ENCODE measurements around the gene TNS1.

TNS1 gene

GRCh38 chr2:217870528-217871011, 132.2 kb downstream of the TNS1 start:
- DNase-seq: no peak

DNA sequence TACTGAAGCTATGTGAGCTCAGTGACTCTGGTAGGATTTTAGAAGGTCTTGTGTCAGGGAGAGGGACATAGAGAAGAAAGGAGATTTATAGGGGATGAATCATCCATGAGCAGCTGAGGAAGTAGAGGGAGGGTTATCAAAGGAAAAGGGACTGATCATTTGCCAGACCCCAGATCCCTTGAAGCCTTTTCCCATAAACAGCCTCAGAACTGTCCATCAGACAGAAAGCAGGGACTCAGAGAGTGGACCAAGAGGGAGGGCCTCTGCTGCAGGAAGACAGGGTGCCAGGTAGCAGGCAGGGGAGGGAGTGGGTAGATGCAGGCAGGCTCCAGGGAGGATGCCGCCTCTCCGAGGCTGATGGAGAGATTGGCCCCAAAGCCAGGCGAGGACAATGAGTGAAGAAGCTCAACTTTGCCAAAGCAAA, 133.9 kb downstream of the TNS1 start:
- no peak for DNase-seq

DNA sequence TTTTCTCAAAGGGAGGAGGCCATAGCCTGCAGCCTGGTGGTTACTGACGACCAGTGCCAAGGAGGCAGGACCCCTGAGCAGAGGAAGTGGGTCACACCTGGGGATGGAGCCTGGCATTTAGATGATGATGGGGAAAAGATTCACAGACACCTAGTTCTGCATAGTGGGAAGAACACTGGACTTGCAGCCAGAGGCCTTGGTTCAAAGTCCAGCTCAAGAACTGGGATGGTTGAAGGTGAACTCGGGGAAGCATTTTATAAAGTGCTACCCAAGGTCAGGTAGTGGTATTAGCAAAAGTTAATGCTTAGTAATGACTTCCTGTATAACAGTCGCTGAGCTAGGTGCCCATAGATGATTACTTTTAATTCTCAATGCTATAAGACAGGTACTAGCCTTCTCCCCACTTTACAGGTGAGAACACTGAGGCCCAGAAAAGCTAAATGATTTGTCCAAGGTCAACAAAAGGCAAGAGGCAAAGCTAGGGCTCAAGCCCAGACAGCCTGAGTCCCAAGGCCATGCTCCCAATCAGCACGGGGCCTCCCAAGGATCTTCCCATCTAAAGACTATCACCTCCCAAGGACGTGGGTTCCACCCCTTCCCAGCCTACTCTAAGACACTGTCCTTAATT, 134.4 kb downstream of the TNS1 start:
- DNase-seq: no peak

- DNase-seq: peak; percentile 51
Observed at GRCh38 chr2:217866457-217866856, 136.3 kb downstream of the TNS1 start.

GRCh38 chr2:217864963-217865772, 137.6 kb downstream of the TNS1 start:
- DNase-seq: no peak

DNA sequence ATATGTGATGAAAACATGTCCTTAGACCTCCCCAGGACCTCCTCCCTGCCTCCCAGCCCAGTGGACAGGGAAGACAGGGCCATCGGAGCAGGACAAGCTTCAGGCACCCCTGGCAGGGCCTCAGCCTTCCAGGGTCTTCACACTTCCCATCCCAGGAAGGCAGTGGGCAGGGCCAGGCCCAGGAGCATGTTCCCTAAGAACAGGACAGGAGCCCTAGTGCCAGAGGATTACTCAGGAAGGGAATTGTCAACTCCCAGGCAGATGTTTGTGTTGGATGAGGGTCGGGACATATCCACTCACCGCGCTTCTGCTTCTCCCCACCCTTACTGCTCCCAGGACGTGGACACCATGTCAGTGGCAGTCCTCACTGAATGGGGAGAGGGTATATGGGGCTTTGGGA, 138.9 kb downstream of the TNS1 start:
- DNase-seq: no peak

GRCh38 chr2:217861334-217861877, 141.4 kb downstream of the TNS1 start:
- DNase-seq: no peak

DNA sequence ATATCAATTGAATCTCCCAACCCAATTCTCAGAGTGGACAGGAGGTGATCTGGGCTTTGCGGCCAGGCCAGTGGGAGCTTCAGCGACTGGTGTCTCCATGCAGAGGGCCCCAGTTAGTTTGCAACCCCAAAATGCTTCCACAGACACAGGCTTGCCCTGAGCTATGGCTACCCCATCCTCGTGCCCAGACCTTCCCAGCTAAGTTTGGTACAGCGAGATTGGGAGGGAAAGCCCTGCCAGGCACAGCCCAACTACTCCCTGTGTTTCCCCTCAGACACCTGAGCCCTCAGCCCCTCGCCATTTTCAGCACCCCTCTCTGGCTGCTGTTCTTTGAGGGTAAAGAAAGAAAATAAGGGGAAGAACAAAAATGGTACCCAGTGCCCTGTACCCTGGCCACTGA, 142.9 kb downstream of the TNS1 start:
- no peak for DNase-seq

DNA sequence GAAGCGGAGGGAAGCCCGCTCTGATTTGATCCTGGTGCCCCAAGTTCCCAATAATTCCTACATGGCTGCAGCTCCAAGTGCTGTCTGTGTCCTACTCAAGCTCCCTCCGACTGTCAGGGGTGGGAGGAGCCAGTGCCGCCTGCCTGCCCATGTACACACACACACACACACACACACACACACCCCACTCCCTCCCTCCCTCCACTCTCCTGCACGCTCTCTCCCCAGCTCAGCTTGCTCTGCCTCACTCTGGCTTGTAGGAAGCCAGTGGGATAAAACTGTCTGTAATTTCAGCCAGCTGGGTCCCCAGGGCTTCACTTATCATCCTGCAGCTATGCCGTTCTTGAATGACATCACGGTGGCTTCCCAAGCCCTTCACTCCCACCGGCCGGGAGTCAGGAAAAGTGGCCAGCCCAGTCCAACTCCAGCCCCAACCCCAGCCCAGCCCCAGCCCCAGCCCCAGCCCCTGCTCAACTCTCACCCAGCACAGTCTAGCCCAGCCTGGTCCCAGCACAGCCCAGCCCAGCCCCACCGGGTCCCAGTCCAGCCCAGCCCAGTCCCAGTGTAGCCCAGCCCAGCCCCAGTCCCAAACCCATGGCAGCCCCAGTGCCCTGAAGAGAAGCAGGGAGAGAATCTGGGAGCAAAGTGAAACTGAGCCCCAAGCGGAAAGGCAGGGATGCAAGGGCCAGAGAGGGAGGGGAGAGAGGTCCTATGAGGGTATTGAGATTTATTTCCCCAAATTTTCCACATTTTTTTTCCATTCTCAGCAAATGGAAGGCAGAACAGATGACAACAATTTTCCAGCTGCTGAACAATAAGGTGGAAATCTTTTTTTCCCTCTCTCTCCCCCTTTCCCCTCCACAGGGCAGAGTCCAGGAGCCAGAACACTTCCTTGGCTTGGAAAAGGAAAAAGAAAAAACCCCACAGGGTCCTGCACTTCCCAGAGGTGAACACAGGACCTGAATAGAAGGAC, 144.0 kb downstream of the TNS1 start:
- no peak for DNase-seq

GRCh38 chr2:217857624-217858506, 144.9 kb downstream of the TNS1 start:
- DNase-seq: peak; percentile 73

DNA sequence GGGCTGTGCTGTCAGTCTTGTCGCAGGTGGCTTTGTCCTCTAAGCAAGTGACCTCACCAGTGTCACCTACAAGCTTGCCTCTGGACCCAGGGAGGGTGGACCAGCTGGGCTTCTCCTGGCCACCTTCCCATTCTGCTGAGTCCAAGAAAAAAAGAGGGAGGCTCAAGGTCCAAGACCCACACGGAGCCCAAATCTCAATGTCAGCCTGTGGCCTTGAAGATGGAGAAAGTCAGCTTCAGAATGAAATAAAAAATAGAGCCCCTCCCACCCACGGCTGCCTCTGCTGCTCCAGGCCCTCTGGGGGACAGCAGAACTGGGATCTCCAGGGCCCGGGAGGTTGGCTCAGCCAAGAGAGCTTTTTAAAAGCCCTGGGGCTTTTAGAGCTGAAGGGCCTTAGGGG, 145.9 kb downstream of the TNS1 start:
- DNase-seq: no peak

GRCh38 chr2:217856159-217856558, 146.6 kb downstream of the TNS1 start:
- no peak for DNase-seq

DNA sequence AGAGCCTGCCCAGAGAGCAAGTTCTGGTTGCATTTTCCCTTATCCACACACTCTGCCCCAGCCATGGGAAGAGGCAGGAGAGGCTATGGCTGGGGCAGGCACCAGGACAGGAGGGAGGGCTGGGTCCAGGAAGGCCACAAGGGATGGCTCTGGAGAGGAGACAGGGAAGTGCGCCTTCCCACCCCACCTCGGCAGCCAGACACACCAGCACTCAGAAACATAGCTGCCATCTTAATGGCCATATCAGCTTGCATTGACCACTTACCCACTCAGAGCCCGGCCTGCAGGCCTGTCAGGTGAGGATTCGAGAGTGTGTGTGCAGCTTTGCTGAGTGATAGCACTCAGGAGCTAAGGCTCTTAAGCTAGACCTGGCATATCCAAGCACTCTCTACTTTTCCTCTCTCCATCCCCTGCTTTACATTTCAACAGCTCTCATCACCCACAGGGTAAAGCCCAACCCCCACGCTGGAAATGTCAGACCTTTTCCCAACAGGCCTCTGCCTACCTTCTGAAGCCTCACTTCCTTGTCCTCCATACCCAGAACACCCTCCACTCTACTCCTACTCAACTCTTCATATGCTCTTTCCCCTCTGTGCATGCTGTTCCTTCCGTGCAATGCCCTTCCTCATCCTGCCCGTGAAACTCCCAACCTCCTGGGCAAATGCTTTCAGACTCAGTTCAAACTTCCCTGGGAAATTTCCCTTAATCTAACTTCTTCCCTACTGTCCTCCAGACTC, 147.9 kb downstream of the TNS1 start:
- no peak for DNase-seq

DNA sequence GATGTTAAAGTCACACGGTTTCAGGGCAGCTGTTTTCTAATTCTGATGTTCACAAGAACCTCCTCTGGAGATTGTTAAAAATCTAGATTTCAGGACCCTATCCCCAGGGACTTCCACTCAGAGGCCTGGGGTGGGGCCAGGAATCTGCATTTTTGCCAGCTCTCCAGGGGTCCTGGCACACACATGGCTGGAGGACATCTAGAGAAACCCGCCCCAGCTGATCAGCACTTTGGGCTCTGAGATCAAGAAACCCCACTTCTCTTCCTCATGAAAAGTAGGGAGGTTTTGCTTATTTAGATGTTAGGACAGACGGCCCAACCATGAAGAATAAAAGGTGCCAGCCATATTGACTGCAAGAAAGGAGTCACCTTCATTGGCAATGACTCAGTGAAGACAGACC, 148.8 kb downstream of the TNS1 start:
- DNase-seq: no peak

- no peak for DNase-seq
Observed at GRCh38 chr2:217853301-217853881, 149.4 kb downstream of the TNS1 start.

DNA sequence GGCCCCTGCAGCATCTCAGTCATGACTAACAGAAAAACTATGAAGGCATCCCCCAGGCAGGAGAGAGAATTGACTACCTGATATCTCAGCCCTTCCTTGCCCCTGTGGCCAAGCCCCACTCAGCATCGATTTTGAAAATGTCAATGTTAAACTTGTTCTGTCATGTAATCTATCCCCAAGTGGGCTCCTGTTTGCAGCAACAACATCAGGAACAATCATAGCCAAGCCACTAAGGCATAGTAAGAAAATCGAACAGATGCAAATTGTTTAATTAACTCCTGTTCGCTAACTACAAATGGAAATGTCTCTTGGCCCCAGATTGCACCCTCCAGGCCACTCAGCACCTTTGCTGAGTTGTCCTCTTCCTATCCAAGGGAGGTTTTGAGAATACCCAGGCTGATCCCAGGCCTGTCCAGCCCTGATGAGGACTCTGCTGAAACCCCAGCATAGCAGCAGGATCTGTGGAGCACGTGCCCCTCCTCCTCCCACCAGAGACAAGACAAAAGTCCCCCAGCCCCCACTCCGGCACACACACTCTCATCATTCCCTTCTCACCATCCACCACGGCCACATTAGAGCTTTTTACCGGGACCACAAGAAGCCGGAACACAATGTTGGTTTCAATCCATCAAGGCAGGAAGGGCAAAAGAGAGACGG, 150.1 kb downstream of the TNS1 start:
- no peak for DNase-seq

GRCh38 chr2:217851191-217852020, 151.4 kb downstream of the TNS1 start:
- DNase-seq: no peak

DNA sequence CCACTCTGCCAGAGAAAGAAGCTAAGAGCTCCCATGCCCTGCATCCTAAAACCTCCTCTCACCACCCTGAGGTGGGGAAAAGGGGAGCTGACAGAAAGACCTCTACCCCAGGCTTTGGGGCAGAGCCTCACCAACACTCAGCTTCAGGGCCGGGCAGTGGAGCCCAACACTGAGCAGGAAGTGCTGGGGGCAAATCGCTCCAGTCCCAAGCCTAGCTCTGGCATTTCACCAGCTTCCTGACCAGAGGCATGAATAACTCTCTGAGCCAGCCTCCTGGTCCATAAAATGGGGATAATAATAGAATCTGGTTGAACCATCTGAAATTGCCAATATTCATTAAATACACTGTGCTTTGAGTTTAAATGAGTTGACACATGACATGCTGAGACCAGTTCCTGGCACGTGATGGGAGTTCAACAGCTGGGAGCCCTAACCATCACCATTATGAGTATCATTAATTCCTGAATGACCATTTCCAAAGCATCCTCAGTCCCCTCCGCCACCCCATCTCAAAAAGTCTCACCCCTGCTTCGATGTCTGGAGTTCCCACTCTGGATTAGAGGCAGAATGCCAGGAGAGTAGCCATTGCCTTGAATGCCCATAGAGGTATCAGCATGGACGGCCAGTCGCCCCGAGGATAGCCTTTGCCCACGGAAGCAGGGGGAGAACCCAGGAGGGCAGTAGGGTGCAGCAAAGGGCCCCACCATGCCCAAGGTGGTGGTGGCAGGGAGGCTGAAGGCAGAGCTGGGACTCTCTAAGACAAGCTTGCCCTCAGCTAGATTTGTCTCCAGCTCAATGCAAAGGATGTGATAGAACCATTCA, 153.4 kb downstream of the TNS1 start:
- no peak for DNase-seq

Measured in right kidney (tissue), 1 donor.